AG10803 (cell line): Measurements from ENCODE around the gene TUT7.

Experiments used
- DNase-seq: peaks from one replicate; pipeline ENCODE4 v3.0.0; 2010; ENCODE audit warnings: low read depth
- H3K4me3 ChIP-seq: 2 replicates; pipeline ENCODE4 v1.5.1; 2011; ENCODE audit warnings: mild to moderate bottlenecking, low read length, control low read depth
- CTCF ChIP-seq: conservative IDR thresholded peaks from 2 replicates; pipeline ENCODE4 v1.5.1; 2011; ENCODE audit warnings: mild to moderate bottlenecking, low read length, control low read depth, inconsistent platforms

TUT7 gene

GRCh38 chr9:86277072-86277471, 77.1 kb downstream of the TUT7 start:
- no peak for DNase-seq
- TF ChIP-seq CTCF, result no peak
- H3K4me3 ChIP-seq, result no peak overlapping the region

GRCh38 chr9:86275962-86276361, 78.2 kb downstream of the TUT7 start:
- H3K4me3 ChIP-seq, result no peak overlapping the region
- peak; percentile 28 for TF ChIP-seq CTCF
- no peak for DNase-seq

GRCh38 chr9:86274821-86275643, 79.2 kb downstream of the TUT7 start:
- peak; percentile 3 for DNase-seq
- no peak for TF ChIP-seq CTCF
- no peak overlapping the region for H3K4me3 ChIP-seq

- H3K4me3 ChIP-seq, result no peak overlapping the region
- no peak for DNase-seq
- TF ChIP-seq CTCF, result no peak
Observed at GRCh38 chr9:86272221-86272620, 82.0 kb downstream of the TUT7 start.

GRCh38 chr9:86263876-86264275, 90.3 kb downstream of the TUT7 start:
- no peak overlapping the region for H3K4me3 ChIP-seq
- no peak for DNase-seq
- TF ChIP-seq CTCF, result no peak

- no peak for DNase-seq
- TF ChIP-seq CTCF, result no peak
- no peak overlapping the region for H3K4me3 ChIP-seq
Observed at GRCh38 chr9:86262492-86262891, 91.7 kb downstream of the TUT7 start.

GRCh38 chr9:86259557-86259956, 94.7 kb downstream of the TUT7 start, which contains the start of gene C9orf153:
Gene C9orf153, minus strand, starts transcription at chr9:86259657. Its CDS starts 30,054 bp downstream, at chr9:86229603.
- H3K4me3 ChIP-seq, result no peak within 1 kb of the TSS
- DNase-seq, result no peak
- no peak for TF ChIP-seq CTCF
